Gastrocnemius medialis (tissue), 4 donors: ENCODE data around the gene ATP5F1B. TPM values are rescaled to one million over a fixed set of nuclear protein-coding genes. Genes with fewer than 3 reads are reported as not detected.

Experiments used
- ATAC-seq, 2 donors: fragments of 150-250 bp; one replicate each; pipeline ENCODE4 v1.9.1; 2016
- DNase-seq, 2 donors: peaks; one replicate each; pipeline ENCODE4 v3.0.0-alpha.2; 2019
- H3K27ac ChIP-seq, 4 donors: fragments of 200-600 bp; sonication (generic); 1 replicate in 1 of 4; 2 replicates in 3 of 4; pipeline ENCODE4 v1.5.1; 2016 to 2018; ENCODE audit warnings: mild to moderate bottlenecking in 2 of 4, moderate library complexity in 1 of 4
- H3K27me3 ChIP-seq, 3 donors: fragments of 200-600 bp; sonication (generic) in 2 of 3; 1 replicate in 1 of 3; 2 replicates in 2 of 3; pipeline versions ENCODE4 v1.5.1 to v1.6.0; 2016 to 2019; ENCODE audit warnings: mild to moderate bottlenecking in 1 of 3, moderate library complexity in 1 of 3
- H3K36me3 ChIP-seq, 2 donors: fragments of 200-600 bp; sonication (generic) in 1 of 2; one replicate each; pipeline ENCODE4 v1.5.1; 2017 to 2018
- H3K4me1 ChIP-seq, 2 donors: fragments of 200-600 bp; sonication (generic) in 1 of 2; one replicate each; pipeline ENCODE4 v1.5.1; 2016 to 2017; ENCODE audit warnings: mild to moderate bottlenecking in 2 of 2
- H3K4me3 ChIP-seq, 4 donors: fragments of 200-600 bp; sonication (generic) in 3 of 4; 1 replicate in 1 of 4; 2 replicates in 3 of 4; pipeline ENCODE4 v1.5.1; 2016 to 2019; ENCODE audit warnings: mild to moderate bottlenecking in 2 of 4
- H3K9me3 ChIP-seq, 3 donors: fragments of 200-600 bp; sonication (generic) in 2 of 3; 1 replicate in 1 of 3; 2 replicates in 2 of 3; pipeline ENCODE4 v1.5.1; 2016 to 2019
- CTCF ChIP-seq, 5 experiments: fragments of 450-650 bp in 3 of 5; fragments of 200-600 bp in 2 of 5; sonication (generic) in 2 of 5; IDR thresholded peaks in 4 of 5; conservative IDR thresholded peaks in 1 of 5; 1 replicate in 4 of 5; 2 replicates in 1 of 5; pipeline ENCODE4 v1.5.1; 2016 to 2019; ENCODE audit warnings: antibody characterized with exemption in 5 of 5, mild to moderate bottlenecking in 3 of 5, moderate library complexity in 3 of 5
- POLR2A ChIP-seq, 2 donors: fragments of 450-650 bp; IDR thresholded peaks; one replicate each; pipeline ENCODE4 v1.6.1; 2017; ENCODE audit warnings: antibody characterized with exemption in 2 of 2, mild to moderate bottlenecking in 2 of 2, moderate library complexity in 2 of 2
- in situ Hi-C, 4 donors: fragments of 200-750 bp; cut with MboI; loops; one replicate each; pipeline versions ENCODE4 v1.15.0 to v1.8.0; 2017; ENCODE audit warnings: low sequenced_read_pairs in 4 of 4
- intact Hi-C: fragments of 100-400 bp; cut with DNase I; formaldehyde crosslinking; loops from one replicate; pipeline ENCODE4 v1.15.1; 2023; ENCODE audit warnings: low total_unique reads
- total RNA-seq, 4 donors: library from RNA; depleted of rRNA; stranded (reverse); fragments of >200 nt; gene quantifications; one replicate each; pipeline versions ENCODE4 v1.1.0 to v1.2.3, GENCODE V29; 2016

Gene ATP5F1B
- total RNA-seq, 4 donors from 2014 or later, result 779 to 1,310 (median 926) TPM

- Histone ChIP-seq H3K36me3 (peaks cover 6 to 68% of the 10 kb centered on the region in 2 donors), H3K4me3 (no peak overlapping the region), H3K4me1 (peaks cover 7 to 20% of the 10 kb centered on the region in 2 donors), H3K27me3 (no peaks in the 10 kb centered on the region), H3K9me3 (no peaks in the 10 kb centered on the region), H3K27ac (no peak overlapping the region)
- in situ Hi-C loops (no loop called here), intact Hi-C loops (no loop called here)
- TF ChIP-seq POLR2A (IDR thresholded peaks at IDR 0.05) (no peak), CTCF (IDR thresholded peaks at IDR 0.05 in 4 of 5, conservative IDR thresholded peaks at IDR 0.05 in 1 of 5) (no peak)
- DNase-seq, result no peak
- ATAC-seq, result no peak
Measured at GRCh38 chr12:56670836-56671235, 25.1 kb upstream of the ATP5F1B start.

GRCh38 chr12:56668197-56668457 lies 22.3 kb upstream of the ATP5F1B start:
- no peak overlapping the region for H3K4me3 ChIP-seq
- H3K27ac ChIP-seq, result peak overlapping the region in 1 of 4 donors; percentile 18
- in situ Hi-C loops (no loop called here), intact Hi-C loops (no loop called here)
- H3K36me3 ChIP-seq, result peaks cover 9 to 95% of the 10 kb centered on the region in 2 donors
- H3K9me3 ChIP-seq, result no peaks in the 10 kb centered on the region
- DNase-seq (no peak), ATAC-seq (no peak)
- no peaks in the 10 kb centered on the region for H3K27me3 ChIP-seq
- H3K4me1 ChIP-seq, result peaks cover 0 to 10% of the 10 kb centered on the region in 2 donors
- TF ChIP-seq CTCF (IDR thresholded peaks at IDR 0.05 in 4 of 5, conservative IDR thresholded peaks at IDR 0.05 in 1 of 5) (no peak), POLR2A (IDR thresholded peaks at IDR 0.05) (no peak)

GRCh38 chr12:56661979-56662638 lies 16.3 kb upstream of the ATP5F1B start:
- H3K4me3 ChIP-seq, result no peak overlapping the region
- H3K36me3 ChIP-seq, result peaks cover 9 to 39% of the 10 kb centered on the region in 2 donors
- no peak for TF ChIP-seq POLR2A (IDR thresholded peaks at IDR 0.05)
- no peak for TF ChIP-seq CTCF (IDR thresholded peaks at IDR 0.05 in 4 of 5, conservative IDR thresholded peaks at IDR 0.05 in 1 of 5)
- intact Hi-C loops (no loop called here), in situ Hi-C loops (no loop called here)
- DNase-seq, result no peak
- no peak overlapping the region for H3K27ac ChIP-seq
- H3K4me1 ChIP-seq, result no peaks in the 10 kb centered on the region
- H3K27me3 ChIP-seq, result no peaks in the 10 kb centered on the region
- no peak for ATAC-seq
- H3K9me3 ChIP-seq, result no peaks in the 10 kb centered on the region

- H3K27ac ChIP-seq, result no peak overlapping the region
- no peaks in the 10 kb centered on the region for H3K9me3 ChIP-seq
- in situ Hi-C loops, result no loop called here
- no peak overlapping the region for H3K4me3 ChIP-seq
- H3K4me1 ChIP-seq, result no peaks in the 10 kb centered on the region
- intact Hi-C loops, result no loop called here
- no peaks in the 10 kb centered on the region for H3K27me3 ChIP-seq
- DNase-seq (no peak), ATAC-seq (no peak)
- no peak for TF ChIP-seq CTCF (IDR thresholded peaks at IDR 0.05 in 4 of 5, conservative IDR thresholded peaks at IDR 0.05 in 1 of 5)
- TF ChIP-seq POLR2A (IDR thresholded peaks at IDR 0.05), result no peak
- peaks cover 4 to 34% of the 10 kb centered on the region in 2 donors for H3K36me3 ChIP-seq
Measured at GRCh38 chr12:56661560-56661959, 15.8 kb upstream of the ATP5F1B start.

GRCh38 chr12:56658921-56659320 lies 13.1 kb upstream of the ATP5F1B start:
- H3K36me3 ChIP-seq, result peaks cover 3 to 8% of the 10 kb centered on the region in 2 donors
- in situ Hi-C loops (no loop called here), intact Hi-C loops (no loop called here)
- H3K27ac ChIP-seq, result no peak overlapping the region
- no peak overlapping the region for H3K4me3 ChIP-seq
- ATAC-seq (no peak), DNase-seq (no peak)
- H3K4me1 ChIP-seq, result no peaks in the 10 kb centered on the region
- no peaks in the 10 kb centered on the region for H3K27me3 ChIP-seq
- H3K9me3 ChIP-seq, result no peaks in the 10 kb centered on the region
- no peak for TF ChIP-seq CTCF (IDR thresholded peaks at IDR 0.05 in 4 of 5, conservative IDR thresholded peaks at IDR 0.05 in 1 of 5)
- no peak for TF ChIP-seq POLR2A (IDR thresholded peaks at IDR 0.05)
